ENCODE data around the gene NCAN. TPM values are rescaled to one million over a fixed set of nuclear protein-coding genes. Genes with fewer than 3 reads are reported as not detected.
A peak's percentile ranks its signal among the peaks of the same experiment; 100 is the strongest.
"Not testable (repeated sequence)": the region's sequence is repeated elsewhere in the genome, so short reads cannot be mapped to it uniquely, and the experiment has no call there.

NCAN gene
- under 1 TPM; 0.01 to 0.07 (median 0.03) TPM for polyA plus RNA-seq (ENCODE audit: insufficient read length in 3 of 3)

DNA sequence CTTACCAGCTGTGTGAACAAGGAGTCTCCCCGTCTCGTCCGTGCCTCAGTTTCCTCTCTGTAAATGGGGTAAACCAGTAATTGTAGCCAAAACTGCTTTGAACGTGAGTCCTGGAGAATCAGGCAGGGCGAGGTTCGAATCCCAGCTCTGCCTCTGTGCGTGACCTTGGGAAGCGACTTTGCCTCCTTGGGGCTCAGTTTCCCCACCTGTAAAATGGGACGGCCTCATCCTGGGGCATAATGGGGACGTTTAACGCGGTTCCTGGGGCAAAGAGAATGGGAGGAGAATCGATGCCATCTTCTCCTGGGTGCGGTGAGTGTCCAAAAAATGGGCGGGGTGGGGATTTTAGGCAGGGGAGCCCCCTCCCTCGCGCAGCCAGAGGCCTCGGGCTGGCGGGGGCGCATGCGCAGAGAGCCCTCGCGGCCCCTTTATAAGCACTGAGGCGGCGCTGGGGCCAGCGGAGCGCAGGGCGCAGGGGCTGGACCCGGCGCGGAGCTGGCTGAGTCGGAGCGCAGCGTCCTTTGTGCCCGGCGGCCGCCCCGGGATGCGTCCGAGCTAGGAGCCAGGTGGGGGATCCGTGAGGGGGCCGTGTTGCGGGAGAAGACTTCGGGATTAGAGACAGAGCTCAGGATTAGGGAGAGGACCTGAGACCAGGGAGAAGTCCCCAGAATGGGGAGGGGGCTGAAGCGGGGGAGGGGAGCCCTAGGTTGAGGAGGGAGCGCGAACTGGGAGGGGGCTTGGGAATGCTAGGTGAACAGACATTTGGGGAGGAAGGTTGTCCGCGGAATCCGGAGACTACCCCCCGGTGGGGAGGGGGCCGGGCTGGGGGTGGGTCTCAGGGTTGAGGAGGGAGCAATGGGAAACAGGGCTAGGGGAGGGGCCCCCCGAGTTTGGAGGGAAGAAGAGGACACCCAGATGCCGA, at the start of gene NCAN:
Gene NCAN, plus strand, starts transcription at position 460 of the 922 bp plus-strand sequence. CDS start 4,996 bp downstream, outside the sequence.
- no peak for DNase-seq (ENCODE audit: low read depth in 3 of 3, low spot score in 2 of 3)

DNA sequence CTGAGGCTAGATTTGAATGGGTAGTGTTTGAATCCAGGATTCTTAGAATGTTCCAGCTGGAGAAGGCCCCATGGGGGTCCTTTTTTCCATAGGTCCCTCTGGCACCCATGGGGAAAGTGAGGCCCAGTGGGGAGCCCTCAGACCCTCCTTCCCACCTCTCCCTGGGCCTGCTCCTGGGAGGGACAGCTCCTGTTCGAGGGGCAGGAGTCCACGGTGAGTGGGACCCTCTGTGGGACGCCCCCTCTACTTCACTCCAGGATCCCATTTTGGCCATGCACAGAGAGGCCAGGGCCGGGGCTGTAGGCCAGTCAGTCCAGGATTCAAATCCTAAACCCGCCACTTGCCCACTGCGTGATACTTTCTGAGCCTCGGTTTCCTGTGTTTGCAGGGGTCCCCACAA, 49.3 kb upstream of the NCAN start:
- no peak for DNase-seq (ENCODE audit: low read depth in 3 of 3, low spot score in 2 of 3)

- DNase-seq (ENCODE audit: low read depth in 3 of 3, low spot score in 2 of 3): no peak
These were observed 46.4 kb upstream of the NCAN start for GRCh38 chr19:19165396-19165795.

GRCh38 chr19:19167612-19168011, 44.1 kb upstream of the NCAN start:
- no peak for DNase-seq (ENCODE audit: low read depth in 3 of 3, low spot score in 2 of 3)

GRCh38 chr19:19169236-19170052, 42.3 kb upstream of the NCAN start:
- DNase-seq (ENCODE audit: low read depth in 3 of 3, low spot score in 2 of 3): no peak

- DNase-seq (ENCODE audit: low read depth in 3 of 3, low spot score in 2 of 3): peak in 2 of 3 donors; percentile 29 to 40
These were observed 41.5 kb upstream of the NCAN start, which contains the start of gene MEF2B for GRCh38 chr19:19170053-19170872. Gene MEF2B (minus strand): TSS chr19:19170263. CDS start chr19:19150735, 19,528 bp downstream.

DNA sequence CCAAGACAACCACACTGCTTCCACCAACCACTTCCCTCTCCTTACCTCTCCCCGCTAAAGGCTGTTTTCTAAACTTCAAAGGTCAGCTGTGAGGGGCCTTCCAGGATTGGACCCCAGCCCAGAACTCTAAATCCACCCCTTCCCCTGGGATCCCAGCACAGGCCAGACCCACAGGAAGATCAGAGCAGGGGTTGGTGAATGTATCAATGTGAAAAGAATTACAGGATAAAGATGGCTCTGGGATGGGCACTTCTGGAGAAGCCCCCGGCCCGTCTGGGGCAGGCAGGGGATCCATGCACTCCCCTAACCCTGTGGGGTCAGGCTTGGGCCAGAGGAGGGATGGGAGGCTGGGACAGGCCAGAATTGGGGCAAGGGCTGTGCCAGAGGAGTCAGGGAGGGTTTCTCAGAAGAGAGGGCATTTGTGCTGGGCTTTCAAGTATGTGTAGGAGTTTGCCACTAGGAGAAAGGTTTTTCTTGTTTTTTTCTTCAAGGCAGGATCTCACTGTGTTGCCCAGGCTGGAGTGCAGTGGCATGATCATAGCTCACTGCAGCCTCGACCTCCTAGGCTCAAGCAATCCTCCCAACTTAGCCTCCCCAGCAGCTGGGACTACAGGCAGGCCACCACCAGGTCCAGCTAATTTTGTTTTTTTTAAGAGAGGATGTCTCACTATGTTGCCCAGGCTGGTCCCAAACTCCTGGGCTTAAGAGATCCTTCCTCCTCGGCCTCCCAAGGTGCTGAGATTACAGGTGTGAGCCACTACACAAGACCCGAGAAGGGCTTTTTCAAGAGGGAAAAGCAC, 40.7 kb upstream of the NCAN start:
- DNase-seq (ENCODE audit: low read depth in 3 of 3, low spot score in 2 of 3): no peak

DNA sequence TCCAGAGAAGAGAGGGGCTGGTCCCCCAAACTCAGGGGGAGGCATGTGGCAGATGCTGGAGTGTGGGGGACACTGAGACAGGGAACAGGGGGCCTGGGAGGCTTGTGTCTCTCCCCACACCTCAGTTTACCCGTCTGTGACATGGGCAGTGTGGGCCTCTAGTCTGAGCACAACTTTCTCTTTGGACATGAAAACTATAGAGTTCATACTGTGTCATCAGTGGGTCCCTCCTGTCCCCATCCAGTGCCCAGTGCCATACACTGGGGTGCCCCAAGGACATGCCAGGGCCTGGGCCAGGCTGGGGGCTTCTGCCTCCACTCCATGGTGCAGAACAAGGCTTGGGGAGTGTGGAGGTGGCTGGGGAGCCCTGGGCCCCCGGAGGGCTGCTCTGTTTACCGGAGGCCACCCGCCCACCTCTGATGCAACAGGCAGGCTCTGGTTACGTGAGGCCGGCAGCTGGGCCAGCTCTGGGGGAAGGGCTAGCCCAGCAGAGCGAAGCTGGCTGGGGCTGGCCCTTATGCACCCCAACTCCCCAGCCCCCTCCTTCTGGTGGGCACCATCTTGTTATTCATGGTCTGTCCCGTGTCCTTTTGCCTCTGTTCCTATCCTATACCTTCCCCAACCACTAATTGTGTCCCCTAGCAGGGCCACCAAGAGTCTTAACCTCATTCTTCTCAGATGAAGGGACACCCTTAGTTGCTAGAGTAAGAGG, 39.8 kb upstream of the NCAN start:
- no peak for DNase-seq (ENCODE audit: low read depth in 3 of 3, low spot score in 2 of 3)

- DNase-seq (ENCODE audit: low read depth in 3 of 3, low spot score in 2 of 3): not testable (repeated sequence)
These were observed 38.5 kb upstream of the NCAN start for GRCh38 chr19:19173243-19173642.

- DNase-seq (ENCODE audit: low read depth in 3 of 3, low spot score in 2 of 3): no peak
These were observed 34.8 kb upstream of the NCAN start for GRCh38 chr19:19176950-19177349.

DNA sequence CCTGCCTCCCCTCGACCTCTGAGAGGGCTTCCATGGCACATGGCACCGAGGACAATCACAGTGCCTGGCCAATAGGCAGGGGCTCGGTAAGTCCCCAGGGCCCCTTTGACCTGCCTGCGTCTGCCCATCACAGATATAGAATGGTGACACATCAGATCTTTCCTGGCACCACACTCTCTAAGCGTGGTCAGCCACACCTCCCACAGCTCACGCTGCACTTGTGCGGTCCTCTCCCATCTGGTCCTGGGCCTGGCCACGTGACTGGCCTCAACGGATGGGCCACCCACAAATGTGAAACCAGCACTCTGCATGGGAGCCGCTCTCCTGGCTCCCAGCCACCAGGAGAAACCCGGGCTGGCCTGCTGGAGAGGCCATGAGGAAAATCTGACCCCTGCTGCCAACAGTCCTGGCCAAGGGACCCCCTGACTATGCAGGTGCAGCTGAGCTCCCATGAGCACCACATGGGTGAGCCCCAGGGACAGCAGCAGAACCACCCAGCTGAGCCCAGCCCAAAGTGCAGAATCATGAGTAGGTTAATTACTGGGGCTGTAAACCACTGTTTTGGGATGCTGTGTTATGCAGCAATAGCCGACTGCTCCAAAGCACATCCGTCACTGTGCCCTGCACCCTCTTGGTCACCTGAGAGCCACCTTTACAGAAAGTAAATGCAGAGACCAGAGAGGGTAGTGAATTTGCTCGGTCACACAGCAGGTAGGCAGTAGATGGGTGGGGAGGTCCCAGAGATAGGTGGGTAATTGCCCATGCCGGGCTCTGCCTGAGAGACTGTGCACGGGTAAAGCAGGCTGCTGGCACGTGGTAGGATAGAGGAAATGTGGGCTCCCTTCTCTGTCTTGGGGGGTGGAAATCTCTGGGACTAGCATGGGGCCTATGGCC, 32.0 kb upstream of the NCAN start:
- DNase-seq (ENCODE audit: low read depth in 3 of 3, low spot score in 2 of 3): no peak

- DNase-seq (ENCODE audit: low read depth in 3 of 3, low spot score in 2 of 3): no peak
These were observed 30.2 kb upstream of the NCAN start for GRCh38 chr19:19181488-19181998.

DNA sequence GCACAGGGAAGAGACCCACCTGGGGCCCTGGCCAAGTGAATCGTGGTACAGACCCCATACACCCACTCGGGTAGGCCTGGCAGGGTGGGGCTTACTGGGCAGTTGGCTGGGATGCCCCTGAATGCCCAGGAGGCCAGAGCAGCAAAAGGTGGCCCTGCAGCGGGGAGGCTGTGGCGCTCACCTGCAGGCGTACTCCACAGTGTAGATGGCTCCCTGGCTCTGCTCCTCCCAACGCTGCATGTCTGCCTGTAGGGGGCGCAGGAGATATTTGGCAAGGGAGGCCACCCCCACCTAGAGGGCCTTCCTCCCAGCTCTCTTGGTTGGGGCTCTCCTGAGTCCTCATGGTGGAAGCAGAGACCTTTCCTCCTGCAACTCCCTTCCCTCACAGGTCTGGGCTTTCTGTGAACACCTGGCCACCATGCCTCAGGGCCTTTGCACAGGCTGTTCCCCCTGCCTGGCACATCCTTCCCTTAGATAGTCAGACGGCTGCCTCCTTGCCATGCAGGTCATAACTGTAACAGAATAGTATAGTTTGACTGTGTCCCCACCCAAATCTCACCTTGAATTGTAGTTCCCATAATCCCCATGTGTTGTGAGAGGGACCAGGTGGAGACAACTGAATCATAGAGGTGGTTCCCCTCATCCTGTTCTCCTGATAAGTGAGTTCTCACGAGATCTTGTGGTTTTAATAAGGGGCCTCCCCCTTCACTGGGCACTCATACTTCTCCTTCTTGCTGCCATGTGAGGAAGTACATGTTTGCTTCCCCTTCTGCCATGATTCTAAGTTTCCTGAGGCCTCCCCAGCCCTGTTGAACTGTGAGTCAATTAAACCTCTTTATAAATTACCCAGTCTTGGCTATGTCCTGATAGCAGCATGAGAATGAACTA, 25.7 kb upstream of the NCAN start:
- no peak for DNase-seq (ENCODE audit: low read depth in 3 of 3, low spot score in 2 of 3)

GRCh38 chr19:19186742-19187141, 25.0 kb upstream of the NCAN start:
- no peak for DNase-seq (ENCODE audit: low read depth in 3 of 3, low spot score in 2 of 3)

DNA sequence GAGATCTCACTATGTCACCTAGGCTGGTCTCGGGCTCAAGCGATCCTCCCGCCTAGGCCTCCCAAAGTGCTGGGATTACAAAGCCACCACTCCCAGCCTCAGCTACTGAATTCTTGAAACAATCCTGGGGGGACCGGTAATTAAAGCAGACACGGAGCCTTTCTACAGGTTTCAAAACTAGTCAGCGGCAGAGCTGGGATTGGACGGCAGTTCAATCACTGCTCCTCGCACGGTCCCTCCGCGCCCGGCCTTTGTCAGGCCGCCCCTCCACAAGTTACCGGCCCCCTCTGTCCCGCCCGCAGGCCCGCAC, 20.0 kb upstream of the NCAN start:
- DNase-seq (ENCODE audit: low read depth in 3 of 3, low spot score in 2 of 3): no peak

DNA sequence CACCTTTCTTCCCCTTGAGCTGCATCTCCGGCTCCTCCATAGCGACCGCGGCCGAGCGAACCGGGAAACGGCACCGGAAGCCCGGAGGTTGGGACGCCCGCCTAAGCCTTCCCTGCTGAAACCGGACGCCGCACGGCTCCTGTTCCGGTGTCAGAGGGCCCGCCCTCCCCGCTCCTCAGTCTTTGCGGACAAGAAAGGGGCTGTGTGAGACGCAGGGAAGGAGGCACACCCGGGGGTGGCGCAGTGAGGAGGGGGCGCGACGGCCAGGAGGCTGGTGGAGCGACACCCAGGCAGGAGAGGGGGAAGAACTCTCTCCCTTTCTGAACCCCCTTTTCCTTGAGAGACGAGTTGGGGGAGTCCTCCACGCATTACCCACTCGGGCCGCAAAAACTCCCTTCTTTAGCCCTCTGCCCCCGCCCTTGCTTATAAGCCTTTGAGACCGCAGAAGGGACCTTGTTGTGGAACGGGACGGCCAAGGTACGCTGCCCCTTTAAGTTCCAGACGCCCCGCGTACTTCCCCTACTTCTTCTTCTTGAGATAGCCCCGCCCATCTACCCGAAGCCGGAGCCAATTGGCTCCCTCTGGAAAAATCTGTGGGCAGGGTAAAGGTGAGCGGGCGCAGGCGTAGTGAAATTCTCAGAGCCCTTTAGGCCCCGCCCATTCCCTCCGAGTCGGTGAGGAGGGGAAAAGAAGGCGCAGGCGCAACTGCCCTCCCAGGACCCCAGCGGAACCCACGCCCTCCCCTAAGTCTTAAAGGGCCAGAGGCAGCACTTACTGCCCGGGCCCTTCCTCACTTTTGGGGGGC, 19.5 kb upstream of the NCAN start, which contains the start of the genes BORCS8 and RFXANK:
Gene BORCS8, minus strand, starts transcription at position 75 of the 805 bp plus-strand sequence. Its CDS starts 35 bp downstream, at position 40.
Gene RFXANK, plus strand, starts transcription at position 181 of the 805 bp plus-strand sequence. CDS start 1,689 bp downstream, outside the sequence.
- peak; percentile 99 to 100 (median 99) for DNase-seq (ENCODE audit: low read depth in 3 of 3, low spot score in 2 of 3)

Data from right renal cortex interstitium (tissue), 3 donors.